Esophagus muscularis mucosa (tissue), 4 donors: ENCODE data around the gene ARHGAP15. TPM values are rescaled to one million over a fixed set of nuclear protein-coding genes. Genes with fewer than 3 reads are reported as not detected.

Experiments used
- DNase-seq: peaks from one replicate; pipeline ENCODE4 v3.0.0-alpha.2; 2017; ENCODE audit errors: extremely low spot score
- H3K27ac ChIP-seq, 4 donors: fragments of 200-600 bp; sonication (generic); replicated peaks in 1 of 4; 1 replicate in 3 of 4; 2 replicates in 1 of 4; pipeline ENCODE4 v1.5.1; 2016 to 2019; ENCODE audit warnings: mild to moderate bottlenecking in 1 of 4
- H3K27me3 ChIP-seq, 4 donors: fragments of 200-600 bp; sonication (generic); one replicate each; pipeline versions ENCODE4 v1.5.1 to v1.6.0; 2016 to 2019
- H3K36me3 ChIP-seq, 4 donors: fragments of 200-600 bp; sonication (generic); one replicate each; pipeline ENCODE4 v1.5.1; 2016 to 2019
- H3K4me1 ChIP-seq, 4 donors: fragments of 200-600 bp; sonication (generic); one replicate each; pipeline ENCODE4 v1.5.1; 2016 to 2019
- H3K4me3 ChIP-seq, 4 donors: fragments of 200-600 bp; sonication (generic); 1 replicate in 2 of 4; 2 replicates in 2 of 4; pipeline ENCODE4 v1.5.1; 2016 to 2019; ENCODE audit warnings: mild to moderate bottlenecking in 4 of 4, moderate library complexity in 1 of 4
- H3K9me3 ChIP-seq, 4 donors: fragments of 200-600 bp; sonication (generic); 1 replicate in 3 of 4; 2 replicates in 1 of 4; pipeline ENCODE4 v1.5.1; 2016 to 2019
- CTCF ChIP-seq, 3 experiments: fragments of 200-600 bp in 2 of 3; fragments of 450-650 bp in 1 of 3; sonication (generic) in 2 of 3; IDR thresholded peaks; one replicate each; pipeline ENCODE4 v1.5.1; 2017 to 2019; ENCODE audit warnings: antibody characterized with exemption in 3 of 3, mild to moderate bottlenecking in 2 of 3, moderate library complexity in 1 of 3
- EP300 ChIP-seq: sonication (generic); formaldehyde crosslinking; IDR thresholded peaks from one replicate; pipeline ENCODE4 v1.6.1; 2017; ENCODE audit warnings: antibody characterized with exemption
- POLR2A ChIP-seq: fragments of 450-650 bp; IDR thresholded peaks from one replicate; pipeline ENCODE4 v1.6.1; 2017; ENCODE audit warnings: antibody characterized with exemption, moderate library complexity, mild to moderate bottlenecking, low read depth
- POLR2AphosphoS5 ChIP-seq, 2 donors: sonication (generic); formaldehyde crosslinking; IDR thresholded peaks; one replicate each; pipeline ENCODE4 v1.6.1; 2017; ENCODE audit warnings: antibody characterized with exemption in 2 of 2
- WGBS: methylation state at CpG from one replicate; pipeline ENCODE4 v1.1.5; 2018; 5-methylcytosine and 5-hydroxymethylcytosine counted together
- intact Hi-C: fragments of 100-400 bp; cut with DNase I; formaldehyde crosslinking; loops from one replicate; pipeline ENCODE4 v1.15.1; 2023
- total RNA-seq, 4 donors: library from RNA; depleted of rRNA; stranded (reverse); fragments of >200 nt; gene quantifications; one replicate each; pipeline versions ENCODE4 v1.1.0 to v1.2.1, GENCODE V29; 2016

ARHGAP15 gene
- total RNA-seq, 4 donors from 2014 or later, result 5.4 to 13.3 (median 7.1) TPM

- Histone ChIP-seq H3K27ac (no peak overlapping the region), H3K27me3 (no peaks in the 10 kb centered on the region), H3K4me3 (no peak overlapping the region), H3K36me3 (no peaks in the 10 kb centered on the region), H3K9me3 (no peaks in the 10 kb centered on the region), H3K4me1 (no peaks in the 10 kb centered on the region)
- TF ChIP-seq POLR2A, result no peak
- TF ChIP-seq CTCF (IDR thresholded peaks at IDR 0.05), result no peak
- no peak for TF ChIP-seq POLR2AphosphoS5 (IDR thresholded peaks at IDR 0.05)
- no peak for TF ChIP-seq EP300
- intact Hi-C loops, result no loop called here
- no peak for DNase-seq
- WGBS, result 75% methylated on average over 6 of the region's 6 CpGs
Measured at GRCh38 chr2:143356736-143357446, 227.7 kb downstream of the ARHGAP15 start.

GRCh38 chr2:143357966-143358365 lies 228.7 kb downstream of the ARHGAP15 start:
- H3K36me3 ChIP-seq, result no peaks in the 10 kb centered on the region

GRCh38 chr2:143361346-143361745 lies 232.1 kb downstream of the ARHGAP15 start:
- no peak for TF ChIP-seq POLR2A
- TF ChIP-seq POLR2AphosphoS5 (IDR thresholded peaks at IDR 0.05), result no peak
- no peak for TF ChIP-seq CTCF (IDR thresholded peaks at IDR 0.05)
- TF ChIP-seq EP300, result no peak
- H3K4me3 ChIP-seq, result no peak overlapping the region
- H3K27ac ChIP-seq, result no peak overlapping the region
- no peaks in the 10 kb centered on the region for H3K36me3 ChIP-seq
- no peaks in the 10 kb centered on the region for H3K4me1 ChIP-seq
- WGBS, result 100% methylated on average over 2 of the region's 2 CpGs
- no peaks in the 10 kb centered on the region for H3K9me3 ChIP-seq
- intact Hi-C loops, result no loop called here
- H3K27me3 ChIP-seq, result no peaks in the 10 kb centered on the region
- no peak for DNase-seq

More at GRCh38 chr2:143357966-143358365, 228.7 kb downstream of the ARHGAP15 start:
- Histone ChIP-seq H3K27me3 (no peaks in the 10 kb centered on the region), H3K4me3 (no peak overlapping the region), H3K4me1 (no peaks in the 10 kb centered on the region), H3K27ac (no peak overlapping the region), H3K9me3 (no peaks in the 10 kb centered on the region)
- DNase-seq, result no peak
- 68% methylated on average over 2 of the region's 2 CpGs for WGBS
- intact Hi-C loops, result no loop called here
- TF ChIP-seq EP300 (no peak), POLR2A (no peak), POLR2AphosphoS5 (IDR thresholded peaks at IDR 0.05) (no peak), CTCF (IDR thresholded peaks at IDR 0.05) (no peak)

GRCh38 chr2:143371616-143372015 lies 242.4 kb downstream of the ARHGAP15 start:
- 59% methylated on average over 2 of the region's 2 CpGs for WGBS
- no peak for DNase-seq
- Histone ChIP-seq H3K27me3 (no peaks in the 10 kb centered on the region), H3K4me1 (no peaks in the 10 kb centered on the region), H3K27ac (no peak overlapping the region), H3K9me3 (no peaks in the 10 kb centered on the region), H3K36me3 (no peaks in the 10 kb centered on the region), H3K4me3 (no peak overlapping the region)
- intact Hi-C loops, result no loop called here
- no peak for TF ChIP-seq EP300

GRCh38 chr2:143375384-143375880 lies 246.2 kb downstream of the ARHGAP15 start:
- H3K27me3 ChIP-seq, result no peaks in the 10 kb centered on the region
- no peaks in the 10 kb centered on the region for H3K36me3 ChIP-seq

More at GRCh38 chr2:143375384-143375880, 246.2 kb downstream of the ARHGAP15 start:
- intact Hi-C loops, result no loop called here
- WGBS, result 85% methylated on average over 3 of the region's 3 CpGs
- Histone ChIP-seq H3K4me3 (no peak overlapping the region), H3K27ac (no peak overlapping the region), H3K4me1 (no peaks in the 10 kb centered on the region), H3K9me3 (no peaks in the 10 kb centered on the region)
- no peak for DNase-seq
- TF ChIP-seq CTCF (IDR thresholded peaks at IDR 0.05) (no peak), POLR2A (no peak), EP300 (no peak), POLR2AphosphoS5 (IDR thresholded peaks at IDR 0.05) (no peak)
